Activated CD4-positive, alpha-beta T cell treated with anti-CD3 and anti-CD28 coated beads, Interleukin-2, amount 50 U/mL, for 1 hour (primary cell): ENCODE results near the gene NALCN.

Experiments
- DNase-seq: peaks from one replicate; pipeline ENCODE4 v3.0.0-alpha.2; 2020

Gene NALCN

DNA sequence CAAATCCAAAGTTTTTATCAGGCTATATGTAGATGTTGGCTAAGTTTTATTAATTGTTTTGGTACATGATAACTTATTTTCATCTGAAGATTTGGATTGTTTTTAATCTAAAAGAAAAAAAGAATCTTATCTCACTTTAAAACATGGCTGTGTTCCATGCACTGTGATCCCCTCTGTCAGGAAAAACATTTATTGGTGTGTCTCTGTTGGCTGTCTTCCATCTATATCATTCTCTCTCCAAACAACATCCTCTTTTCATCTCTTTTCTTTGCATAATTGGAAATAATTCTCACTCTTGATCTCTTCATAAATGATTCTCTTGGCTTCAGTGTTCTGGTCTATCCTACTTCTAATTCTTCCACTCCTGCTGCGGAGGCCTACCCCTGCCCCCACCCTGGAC, 4.2 kb downstream of the NALCN start:
- DNase-seq, result no peak

DNA sequence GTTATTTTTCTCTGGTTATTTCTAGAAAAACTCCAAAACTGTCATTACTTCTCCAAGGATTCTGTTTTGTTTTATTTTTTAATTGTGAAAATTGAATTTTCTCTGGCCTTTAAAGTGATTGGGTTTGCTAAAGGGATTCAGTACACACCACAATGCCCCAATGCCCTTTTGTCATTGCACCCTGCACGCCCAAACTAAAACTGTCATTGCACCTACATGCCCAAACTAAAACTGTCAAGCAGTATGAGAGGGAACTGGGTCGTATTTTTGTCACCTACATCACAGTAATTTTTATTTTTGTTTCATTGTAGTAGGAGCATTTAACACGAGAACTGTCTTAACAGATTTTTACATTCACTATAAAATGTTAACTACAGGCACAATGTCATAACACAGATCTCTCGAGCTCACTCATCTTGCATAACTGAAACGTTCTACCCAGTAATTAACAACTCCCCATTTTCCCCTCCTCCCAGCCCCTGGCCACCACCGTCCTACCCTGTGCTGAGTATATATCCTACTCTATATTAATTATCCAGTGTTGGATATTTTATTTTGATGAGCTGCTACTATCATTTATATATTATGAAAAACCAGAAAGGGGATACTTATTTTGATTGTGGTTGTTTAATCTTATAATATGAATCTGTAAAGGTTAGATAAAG, 7.2 kb downstream of the NALCN start:
- DNase-seq, result no peak

DNA sequence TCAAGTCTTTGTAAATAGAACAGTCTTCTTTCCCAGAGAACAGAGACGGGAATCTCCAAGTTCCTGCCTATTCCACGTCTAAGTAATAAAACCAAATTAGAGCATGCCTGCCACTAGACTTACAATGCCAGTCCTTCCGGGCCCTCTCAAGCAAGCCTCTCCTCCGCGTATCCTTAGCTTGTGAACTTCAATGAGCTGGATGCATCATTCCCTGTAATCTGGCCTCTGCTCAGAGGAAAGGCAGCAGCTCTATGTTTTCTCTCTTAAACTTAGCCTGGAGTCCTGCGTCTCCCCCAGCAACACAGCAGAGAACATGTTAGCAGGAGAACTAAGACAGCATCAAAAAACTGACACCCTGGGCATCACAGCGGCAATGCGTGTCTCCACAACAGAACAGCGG, 8.2 kb downstream of the NALCN start:
- DNase-seq, result no peak

DNA sequence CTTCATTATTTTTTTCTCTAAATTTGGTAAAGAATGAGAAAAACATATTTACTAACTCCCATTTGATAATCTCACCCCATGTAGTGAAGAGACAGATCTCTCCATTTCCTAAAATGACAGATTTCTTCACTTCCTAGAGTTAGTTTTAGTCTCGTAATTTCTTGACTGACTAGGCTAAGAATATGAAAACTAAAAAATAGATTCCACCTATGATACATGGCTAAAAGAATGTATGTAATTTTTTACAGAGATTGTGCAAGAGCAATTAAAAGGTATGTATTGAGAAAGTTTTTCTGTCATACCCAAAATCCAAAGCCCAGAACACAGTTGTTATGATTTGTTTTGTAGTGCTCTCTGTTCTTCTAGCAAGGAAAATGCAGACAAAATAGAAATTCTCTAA, 9.5 kb downstream of the NALCN start:
- no peak for DNase-seq

DNA sequence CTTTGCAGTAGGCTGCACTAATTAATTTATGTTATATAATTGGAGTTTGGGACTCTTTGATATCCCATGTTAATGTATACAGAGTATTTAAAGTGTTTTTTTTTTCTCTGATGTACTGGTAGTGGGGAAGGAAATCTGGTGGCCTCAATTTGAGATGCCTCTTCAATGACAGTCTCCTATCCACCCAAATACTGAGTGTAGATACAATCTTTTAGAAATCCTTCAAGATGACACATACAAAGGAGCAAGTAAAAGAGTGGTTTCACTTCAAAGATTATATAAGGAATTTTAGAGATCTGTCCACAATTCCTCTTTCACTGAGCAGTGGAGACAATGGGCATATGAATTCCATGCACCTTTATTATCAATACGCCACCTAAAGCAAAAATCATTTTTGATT, 15.1 kb downstream of the NALCN start:
- no peak for DNase-seq

DNA sequence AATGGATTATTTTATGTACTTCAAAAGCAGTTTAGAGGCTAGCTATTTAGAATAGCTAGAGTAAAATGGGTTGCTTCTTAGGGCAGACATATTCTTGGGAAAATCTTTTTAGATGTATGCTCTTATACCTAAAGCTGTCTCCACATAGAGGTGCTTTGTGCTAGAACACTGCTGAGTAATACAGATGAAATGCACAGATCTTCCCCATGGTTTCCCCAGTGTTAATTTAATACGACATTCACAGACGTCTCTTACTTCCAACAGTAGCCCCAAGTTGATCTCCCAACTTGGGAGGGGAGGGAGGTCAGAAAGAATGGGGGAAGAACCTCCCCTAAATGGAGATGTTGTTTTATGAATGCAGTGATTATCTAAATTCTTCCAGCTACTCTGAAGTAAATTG, 16.9 kb downstream of the NALCN start:
- DNase-seq, result no peak

DNA sequence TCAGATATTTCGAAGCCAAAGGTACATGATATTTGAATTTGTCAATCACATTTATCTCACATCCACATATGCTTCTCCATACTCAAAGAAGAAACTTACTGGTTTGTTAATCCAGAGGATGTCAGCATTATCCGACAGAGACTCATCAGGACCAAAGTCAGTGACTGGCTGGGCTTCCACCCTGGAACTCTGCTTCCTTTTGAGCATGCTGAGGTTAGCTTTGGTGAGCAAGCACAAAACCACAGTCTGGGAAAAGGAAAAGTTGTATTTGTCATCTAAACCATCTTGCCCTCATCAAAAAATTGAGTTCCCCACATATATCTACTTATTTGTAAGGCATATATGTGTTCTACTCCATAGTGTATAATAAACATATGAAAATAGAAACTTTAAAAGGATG, 17.4 kb downstream of the NALCN start:
- no peak for DNase-seq

DNA sequence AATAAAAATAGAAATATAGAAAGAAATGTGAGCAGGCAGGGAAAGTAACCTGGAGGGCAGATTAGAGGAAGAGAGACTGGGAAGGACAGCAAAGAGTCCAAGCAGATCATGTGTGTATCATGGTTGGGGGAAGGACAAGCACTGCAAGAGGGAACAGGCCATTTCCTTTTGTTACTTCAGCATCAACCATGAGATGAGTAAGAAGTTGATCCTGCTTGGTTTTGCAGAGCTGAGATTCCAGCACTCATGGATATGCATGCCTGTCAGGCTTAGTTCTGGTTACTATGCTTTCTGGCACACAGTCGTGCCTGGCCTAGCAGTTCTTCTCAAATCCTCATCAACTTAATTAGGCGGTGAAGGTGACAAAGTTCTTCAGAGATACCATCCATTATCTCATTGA, 18.1 kb downstream of the NALCN start:
- DNase-seq, result no peak

DNA sequence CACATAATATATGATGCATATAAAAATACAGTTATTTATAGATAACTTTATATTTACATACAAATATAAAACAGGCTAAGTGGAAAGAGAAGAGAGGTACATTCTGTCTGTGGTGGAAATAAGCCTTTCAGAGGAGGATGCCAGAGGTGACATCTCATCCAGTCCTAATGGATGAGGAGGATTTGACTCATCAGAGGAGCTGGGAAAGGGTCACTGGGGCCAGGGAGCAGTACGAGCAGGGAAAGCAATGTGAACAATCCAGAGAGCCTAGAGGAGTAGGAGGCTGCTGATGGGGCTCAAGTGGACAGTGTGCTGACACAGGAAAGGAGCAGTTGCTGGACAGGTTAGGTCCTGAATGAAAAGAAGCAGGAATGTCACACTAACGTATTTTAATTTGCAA, 18.6 kb downstream of the NALCN start:
- no peak for DNase-seq

DNA sequence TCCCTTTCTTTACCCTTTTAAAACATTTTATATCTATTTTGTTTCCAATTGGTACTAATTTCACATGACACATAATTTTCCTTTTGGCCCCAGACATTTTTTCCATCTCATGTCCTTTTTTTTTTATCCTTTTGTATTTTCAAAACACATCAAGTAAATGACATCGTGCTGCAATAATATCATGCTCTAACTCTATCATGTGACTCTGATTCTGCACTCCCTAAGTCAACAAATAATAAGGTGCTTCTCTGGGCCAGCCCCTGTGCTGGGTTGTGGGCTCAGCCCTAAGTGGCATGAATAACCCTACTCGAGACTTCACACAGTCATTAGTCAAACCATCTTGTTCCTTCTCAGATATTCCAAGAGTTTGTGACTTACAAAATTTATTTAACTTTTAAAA, 21.7 kb downstream of the NALCN start:
- DNase-seq, result no peak

DNA sequence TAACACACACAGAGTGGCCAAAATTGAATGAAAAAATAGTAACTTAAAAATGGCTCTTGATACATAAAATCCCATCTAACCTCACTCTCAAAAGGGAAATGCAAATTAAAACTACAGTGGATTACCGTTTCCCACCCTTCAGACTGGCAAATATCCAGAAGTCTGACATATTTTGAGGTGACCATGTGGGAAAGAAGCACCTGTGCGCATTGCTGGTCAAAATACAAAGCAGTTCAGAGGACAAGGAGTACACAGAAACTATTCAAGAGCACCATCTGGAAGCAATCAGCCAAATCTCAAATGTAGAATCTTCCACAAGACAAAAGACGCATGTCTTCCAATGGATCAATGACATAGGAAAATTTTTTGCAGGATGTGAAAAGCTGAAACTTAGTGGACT, 23.2 kb downstream of the NALCN start:
- DNase-seq, result no peak

DNA sequence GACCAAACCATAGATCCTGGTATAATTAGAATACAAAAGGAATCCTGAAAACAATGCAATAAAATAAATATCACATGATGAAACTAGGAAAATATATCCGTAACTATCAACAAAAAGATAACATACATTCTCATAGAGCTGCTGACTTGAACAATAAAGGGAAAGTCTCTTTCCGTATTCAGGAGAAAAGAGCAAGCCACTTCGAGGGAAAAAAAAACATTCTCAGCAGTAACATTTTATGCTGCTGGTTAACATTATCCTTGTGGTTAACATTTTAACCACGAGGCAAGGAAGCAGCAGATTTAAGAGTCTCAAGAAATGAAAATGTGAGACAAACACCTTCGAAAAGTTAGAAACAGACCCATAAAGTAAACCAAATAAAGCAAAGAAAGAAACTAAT, 25.8 kb downstream of the NALCN start:
- no peak for DNase-seq

DNA sequence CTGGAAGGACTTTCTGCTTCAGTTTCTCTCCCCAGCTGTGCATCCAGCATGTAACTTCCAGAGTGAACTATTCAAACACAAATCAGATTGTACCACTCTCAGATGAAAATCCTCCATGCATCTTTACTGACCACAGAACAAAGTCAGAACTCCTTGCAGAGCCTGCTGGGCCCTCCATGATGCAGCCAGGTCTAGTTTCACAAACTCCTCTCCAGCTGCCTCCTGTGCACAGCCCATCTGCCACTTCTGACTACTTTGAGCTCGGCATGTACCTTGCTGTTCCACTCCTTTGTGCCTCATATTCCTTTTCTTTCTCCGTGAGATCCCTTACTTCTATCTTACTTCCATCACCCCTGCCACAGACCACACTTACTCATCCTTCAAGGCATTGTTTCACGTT, 31.4 kb downstream of the NALCN start:
- DNase-seq, result no peak

DNA sequence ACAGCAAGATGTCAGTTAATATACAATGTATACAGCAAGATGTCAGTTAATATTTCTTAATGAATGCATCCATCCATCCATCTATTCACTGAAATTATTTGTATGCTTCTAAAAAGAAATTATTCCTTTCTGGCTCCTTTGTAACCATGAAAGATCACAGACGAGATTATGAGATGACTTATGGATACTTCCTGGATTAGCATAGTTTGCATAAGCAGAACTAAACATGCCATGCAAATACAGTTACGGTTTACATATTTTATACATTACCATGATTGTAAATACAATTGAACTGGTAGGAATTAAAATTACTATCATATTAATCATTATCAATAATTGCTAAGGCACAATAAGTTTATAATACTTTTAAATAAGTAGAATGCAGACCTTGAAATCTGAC, 32.7 kb downstream of the NALCN start:
- DNase-seq, result no peak

DNA sequence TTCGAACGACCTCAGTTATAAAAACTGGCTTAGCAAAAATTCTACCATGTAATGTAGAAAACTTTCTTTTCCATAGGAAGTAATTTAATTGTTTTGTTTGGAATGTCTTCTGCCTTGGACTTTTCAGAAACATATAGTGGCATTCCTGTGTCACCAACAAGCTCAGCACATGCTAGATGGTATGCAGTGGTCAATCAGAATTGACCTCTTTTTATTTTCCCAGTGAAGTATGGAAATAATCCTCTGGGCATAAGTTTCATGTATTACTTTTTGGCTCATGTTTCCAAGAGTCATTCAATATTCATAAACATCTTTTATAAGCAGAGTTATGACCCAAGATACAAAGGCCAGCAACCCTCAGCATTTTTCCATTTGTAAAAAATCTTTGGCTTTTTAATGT, 33.6 kb downstream of the NALCN start:
- no peak for DNase-seq

DNA sequence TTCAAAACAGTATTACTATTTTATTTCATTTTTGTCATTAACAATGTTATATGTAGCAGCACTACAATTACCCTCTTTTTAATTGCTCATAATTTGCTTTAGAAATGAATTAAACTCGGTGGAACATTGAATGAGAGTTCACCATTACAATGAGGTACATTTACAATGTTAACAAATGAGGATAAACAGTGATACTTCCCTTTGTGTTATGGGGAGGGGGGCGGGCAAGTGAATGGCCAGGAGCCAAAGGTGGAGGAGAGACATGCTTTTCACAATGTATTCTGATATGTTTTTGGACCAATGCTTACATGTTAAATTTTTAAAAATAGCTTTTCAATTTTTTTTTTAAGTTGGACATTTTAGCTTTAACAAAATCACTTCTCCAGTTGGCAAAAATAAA, 34.2 kb downstream of the NALCN start:
- DNase-seq, result no peak

DNA sequence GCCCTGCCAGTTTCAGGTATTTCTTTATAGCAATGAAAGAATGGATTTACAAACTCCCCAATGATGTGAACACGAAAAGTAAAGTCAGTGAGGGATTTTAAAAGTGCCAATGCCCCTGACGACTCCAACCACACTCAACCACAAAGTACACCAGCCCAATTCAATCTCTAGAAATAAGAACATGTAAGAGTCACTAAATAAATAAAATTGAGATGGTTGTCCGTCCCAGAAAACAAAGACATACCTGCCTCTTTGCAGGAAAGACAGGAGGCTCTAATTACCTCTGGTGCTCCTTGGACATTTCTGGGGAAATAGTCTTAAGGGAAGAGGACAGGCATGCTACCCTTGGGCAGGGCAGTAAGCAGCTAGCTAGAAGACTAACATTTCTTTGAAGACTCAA, 55.8 kb downstream of the NALCN start:
- DNase-seq, result no peak

DNA sequence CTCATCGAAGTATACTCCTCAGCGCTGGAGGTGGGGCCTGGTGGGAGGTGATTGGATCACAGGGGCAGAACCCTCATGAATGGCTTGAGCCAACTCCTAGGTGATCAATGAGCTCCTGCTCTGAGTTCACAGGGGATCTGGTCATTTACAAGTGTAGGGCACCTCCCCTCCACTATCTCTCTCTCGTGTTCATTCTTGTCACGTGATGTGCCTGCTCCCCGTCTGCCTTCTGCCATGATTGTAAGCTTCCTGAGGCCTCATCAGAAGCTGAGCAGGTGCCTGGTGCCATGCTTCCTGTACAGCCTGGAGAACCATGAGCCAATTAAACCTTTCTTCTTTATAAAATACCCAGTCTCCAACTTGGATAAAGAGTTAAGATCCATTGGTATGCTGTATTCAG, 61.4 kb downstream of the NALCN start:
- DNase-seq, result no peak

DNA sequence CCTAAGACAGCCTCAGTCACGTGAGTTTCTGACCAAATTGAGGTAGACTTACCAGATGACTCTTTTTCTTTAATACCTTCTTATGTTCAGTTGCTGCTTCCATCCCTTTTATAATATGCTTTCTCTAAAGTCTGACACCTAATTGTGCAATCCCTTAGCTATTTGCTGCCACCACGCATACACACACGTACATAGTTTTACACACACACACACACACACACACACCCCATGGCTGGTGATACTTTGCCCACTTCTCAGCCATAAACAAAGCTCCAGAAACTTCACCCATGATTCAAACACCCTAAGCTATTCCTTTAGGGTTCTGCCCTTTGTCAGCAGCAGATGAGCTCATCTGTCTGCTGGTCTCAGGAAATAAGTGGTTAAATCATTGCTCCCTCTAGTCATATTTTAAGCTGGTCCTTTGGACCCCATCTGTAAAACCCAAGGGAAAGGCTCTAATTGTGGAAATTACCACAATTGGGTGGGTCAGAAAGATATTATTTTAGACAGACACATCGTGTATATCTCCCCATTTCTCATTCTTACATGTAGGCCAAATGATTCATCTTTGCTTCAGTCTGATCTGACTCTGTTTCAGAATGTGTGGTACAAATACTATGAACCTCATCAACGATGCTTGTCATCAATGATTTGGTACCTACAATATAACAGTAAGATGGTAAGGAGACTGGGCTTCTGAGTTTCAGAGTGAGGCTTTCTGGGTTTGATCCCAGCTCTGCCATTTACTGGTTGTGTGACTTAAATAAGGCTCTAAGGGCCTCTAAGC, 69.2 kb downstream of the NALCN start:
- DNase-seq, result no peak

DNA sequence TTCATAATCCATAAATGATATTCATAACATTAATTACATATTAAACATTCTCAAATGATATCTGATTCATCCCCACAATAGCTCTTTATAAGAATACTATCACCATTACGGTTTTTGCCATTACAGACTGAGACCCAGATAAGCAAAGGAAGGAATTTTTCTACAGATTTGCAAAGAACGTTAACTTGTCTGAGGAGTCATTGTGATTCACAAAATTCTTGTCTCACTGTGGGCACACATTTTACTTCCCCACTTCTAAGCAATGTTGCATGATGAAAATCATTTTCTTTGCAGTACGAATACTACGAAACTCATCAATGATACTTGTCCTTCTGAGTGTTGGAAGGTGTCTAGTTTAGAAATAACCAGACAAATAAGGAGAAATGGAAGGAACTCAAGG, 70.1 kb downstream of the NALCN start:
- no peak for DNase-seq

DNA sequence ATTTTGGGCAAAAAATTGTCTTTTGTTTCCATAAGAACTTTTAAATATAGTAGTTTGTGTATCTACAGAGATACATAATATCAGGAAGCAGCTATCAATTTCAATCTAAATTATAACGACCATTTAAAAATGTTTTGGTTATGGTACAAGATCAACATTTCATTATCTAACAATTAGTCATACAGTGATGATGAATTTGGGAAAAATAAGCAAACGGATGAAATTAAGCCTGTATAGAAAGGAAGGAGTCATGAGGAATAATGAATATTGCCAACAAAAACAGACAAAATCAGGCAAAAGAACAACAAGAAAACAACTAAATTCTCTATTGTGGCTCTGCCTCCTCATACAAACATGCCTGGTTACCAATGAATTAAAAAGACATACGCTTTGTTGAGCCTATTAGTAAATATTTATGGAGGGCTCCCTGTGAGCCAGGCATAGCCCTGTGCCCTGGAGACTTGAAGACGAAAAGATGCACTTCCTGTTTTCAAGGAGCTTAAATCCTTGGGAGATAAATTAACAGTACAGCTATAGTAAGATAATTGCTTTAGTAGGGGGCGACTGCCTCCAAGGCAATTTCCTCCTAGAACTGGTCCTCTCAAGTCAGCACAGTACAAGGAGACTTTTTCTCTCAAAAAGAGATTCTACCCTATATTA, 73.0 kb downstream of the NALCN start:
- no peak for DNase-seq

DNA sequence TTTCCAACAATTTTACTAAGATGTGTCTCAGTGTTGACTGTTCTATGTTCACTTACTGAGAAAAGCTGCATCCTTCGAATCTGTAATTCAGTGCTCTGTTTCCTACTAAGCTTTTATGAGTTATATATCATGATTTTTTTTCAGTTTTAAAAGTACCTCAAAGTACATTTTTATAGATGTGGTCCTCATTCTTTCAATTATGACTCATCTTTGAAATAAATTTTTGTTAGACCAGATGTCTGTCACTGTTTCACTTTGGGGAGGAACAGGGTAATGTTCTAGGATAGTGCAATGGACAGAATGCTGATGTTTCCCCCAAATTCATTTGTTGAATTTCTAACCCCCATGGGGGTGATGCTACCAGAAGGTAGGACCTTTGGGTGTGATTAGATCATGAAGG, 74.8 kb downstream of the NALCN start:
- no peak for DNase-seq

DNA sequence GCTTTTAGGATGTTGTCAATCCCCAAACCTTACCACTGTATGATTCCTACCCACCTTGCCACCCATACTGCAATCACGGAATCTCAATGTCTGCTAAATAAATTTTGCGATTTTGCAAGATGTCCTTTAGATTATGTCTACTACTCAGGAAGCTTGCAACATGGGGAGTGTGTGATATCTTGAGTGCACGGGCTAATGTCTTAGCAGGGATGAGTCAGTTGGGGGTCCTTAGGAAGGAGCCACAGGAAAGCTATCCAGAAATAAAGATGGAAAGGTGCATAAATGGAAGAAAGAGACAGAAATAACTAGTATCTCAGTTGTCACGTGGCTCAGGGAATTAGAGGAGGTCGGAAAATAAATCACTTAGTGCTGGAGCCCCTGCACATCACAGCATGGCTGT, 77.1 kb downstream of the NALCN start:
- DNase-seq, result no peak

DNA sequence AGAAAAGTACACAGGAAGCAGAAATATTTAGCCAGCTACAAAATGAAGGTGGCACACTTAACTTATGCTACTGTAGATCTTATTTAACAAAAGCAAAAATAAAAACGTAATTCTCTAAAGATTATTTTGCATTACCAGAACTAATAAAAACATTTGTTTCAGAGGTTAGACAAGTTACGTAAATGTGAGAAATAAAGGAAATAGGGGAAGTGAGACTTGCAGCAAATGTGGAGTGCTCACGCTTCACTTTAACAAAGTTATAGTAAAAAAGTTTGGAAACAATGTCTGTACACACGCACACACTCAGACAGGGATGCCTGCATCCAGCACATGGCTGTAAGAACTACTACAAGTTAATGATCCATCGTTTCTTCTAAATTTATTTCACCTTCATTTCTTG, 83.7 kb downstream of the NALCN start:
- no peak for DNase-seq

DNA sequence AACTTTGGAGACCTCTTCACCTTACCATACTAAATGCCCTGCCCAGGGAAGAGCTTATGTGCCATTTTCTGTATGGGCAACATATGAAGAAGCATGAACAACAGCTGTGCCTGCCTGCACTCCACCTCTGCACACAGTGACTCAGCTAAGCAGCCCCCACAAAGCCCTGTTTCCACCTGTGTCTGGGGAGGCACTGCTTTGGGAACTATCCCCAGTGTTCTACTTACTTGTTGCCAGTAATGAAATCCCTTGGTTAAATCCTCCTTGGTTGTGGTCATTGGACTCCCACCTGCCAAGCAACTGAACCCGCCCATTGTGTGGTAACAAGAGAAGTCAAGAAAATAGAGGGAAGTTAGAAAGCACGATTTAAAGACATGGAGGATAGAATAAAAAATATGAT, 84.6 kb downstream of the NALCN start:
- DNase-seq, result no peak
